Measurements from ENCODE around the gene SLC2A1.

Gene SLC2A1

DNA sequence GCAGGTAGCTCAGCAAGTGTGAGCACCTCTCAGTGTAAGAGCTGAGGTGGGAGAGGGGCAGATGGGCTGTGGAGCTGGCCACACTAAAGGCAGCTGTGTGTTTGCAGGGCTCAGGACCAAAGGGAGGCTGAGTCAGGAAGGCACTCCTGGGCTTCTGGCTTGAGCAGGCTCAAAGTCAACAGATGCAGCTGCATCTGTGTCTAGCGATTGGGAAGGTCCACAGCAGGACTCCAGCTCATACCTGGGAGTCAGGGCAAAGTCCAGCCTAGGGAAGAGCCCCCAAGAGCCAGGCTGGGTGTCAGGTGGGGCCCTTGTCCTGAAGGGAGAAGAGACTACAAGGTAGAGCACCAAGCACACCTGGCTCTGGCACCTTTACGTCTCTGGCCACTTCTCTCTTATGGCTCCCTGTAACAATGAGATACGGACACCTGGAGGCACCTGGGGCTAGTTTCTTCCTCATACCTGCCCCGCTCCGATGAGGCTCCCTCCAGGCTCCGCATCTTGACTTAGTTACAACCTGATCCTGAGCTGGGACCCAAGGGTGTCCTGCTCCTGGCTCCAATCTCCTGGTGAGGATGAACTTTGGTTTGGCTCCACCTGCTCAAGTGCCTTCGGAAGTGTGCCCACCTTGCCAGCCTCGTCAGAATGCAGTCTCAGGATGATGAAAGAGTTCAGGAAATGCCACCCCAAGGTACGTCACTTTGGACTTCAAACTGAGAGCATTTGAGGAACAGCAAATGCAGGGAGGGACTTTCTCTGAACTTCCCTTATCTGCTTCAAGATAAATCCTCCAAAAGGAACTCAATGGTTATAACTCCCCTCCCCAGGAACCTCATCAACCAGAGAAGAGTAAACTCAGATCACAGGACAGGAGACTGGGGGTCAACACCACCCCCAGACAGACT lies 21.5 kb upstream of the SLC2A1 start:
- DNase-seq = no peak

DNA sequence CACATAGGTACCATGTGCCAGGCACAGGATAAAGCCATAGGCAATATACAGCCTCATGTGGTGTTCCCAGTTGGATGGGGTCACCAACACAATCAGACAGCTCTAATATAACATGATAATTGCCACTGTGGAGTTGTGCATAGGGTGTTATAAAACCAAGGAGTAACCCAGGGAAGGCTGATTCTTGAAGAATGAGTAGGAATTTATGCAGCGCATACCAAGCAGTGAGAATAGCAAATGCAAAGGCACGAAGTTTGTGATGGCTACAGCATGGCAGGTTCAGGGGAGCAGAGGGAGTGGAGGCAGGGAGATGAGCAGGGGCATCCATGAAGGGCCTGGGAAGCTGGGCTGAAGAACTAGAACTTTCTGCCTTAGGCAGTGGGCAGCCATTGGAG lies 20.4 kb upstream of the SLC2A1 start:
- no peak for DNase-seq

DNA sequence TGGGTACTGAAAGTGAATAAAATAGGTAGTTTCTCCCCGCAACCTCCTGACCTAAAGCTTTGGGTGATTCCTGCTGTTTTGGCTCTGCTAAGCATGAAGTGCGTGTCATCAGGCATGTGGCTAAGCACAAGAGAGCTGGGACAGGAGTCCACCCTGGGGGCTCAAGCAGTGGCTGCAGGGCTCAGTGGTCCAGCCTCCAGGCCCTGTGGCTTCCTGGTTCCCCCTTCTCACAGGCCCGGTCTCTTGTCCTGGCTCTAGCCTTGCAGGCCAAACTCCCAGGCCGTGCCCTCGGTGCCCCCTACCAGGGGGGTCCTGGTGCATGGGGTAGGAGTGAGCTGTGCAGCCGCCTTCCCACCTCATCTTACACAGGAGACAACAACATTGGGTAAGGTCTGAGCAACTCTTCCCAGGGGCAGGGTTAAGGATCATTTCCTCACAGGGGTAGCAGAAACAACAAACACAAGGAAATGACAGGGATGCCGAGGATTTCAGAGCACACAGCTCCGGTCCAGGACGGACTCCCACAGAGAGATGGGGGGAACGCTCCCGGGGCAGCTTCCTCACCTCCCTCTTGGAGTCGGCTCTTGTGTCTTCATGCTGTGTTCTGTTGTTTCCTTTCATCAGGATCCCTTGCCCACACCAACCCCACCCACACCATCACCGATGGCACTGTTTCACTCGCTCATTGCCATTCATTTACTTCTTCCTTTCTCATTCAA lies 19.8 kb upstream of the SLC2A1 start:
- DNase-seq = no peak

DNA sequence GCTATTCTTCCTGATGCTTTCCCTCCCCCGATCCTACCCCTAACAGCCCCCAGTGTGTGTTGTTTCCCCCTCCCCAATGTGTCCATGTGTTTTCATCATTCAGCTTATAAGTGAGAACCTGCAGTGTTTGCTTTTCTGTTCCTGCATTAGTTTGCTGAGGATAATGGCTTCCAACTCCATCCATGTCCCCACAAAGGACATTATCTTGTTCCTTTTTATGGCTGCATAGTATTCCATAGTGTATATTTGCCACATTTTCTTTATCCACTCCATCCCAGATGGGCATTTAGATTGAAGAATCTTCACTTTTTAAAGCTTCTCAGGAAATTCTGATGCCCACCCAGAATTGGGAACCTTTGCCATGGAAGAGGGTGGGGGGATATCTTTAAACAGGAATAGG lies 19.0 kb upstream of the SLC2A1 start:
- no peak for DNase-seq

DNA sequence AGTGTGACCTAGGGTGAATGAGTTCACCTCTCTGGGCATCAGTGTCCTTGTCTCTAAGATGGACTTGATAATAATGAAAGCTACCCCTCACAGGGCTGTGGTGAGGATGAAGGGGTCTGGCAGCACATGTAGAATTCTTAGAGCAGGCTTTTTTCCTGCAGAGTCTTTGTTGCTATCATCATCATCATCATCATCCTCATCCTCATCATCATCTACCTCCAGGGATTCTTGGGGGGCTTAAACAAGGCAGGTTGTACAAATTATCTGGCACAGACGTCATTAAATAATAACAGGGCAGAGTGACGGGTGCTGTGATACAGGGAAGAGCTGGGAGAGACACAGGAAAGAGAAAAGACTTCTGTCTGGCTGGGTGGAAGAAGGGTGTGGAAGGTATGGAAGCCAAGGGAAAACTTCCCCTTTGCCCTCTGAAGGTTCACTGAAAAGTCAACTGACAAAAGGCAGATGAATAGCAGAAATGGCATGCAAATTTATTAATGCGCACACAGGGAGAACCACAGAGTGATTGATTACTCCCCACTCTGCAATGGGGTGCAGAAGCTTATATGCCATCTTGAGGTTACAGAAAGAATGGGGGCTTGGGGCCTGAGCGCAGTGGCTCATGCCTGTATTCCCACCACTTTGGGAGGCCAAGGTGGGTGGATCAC lies 17.0 kb upstream of the SLC2A1 start:
- no peak for DNase-seq

DNA sequence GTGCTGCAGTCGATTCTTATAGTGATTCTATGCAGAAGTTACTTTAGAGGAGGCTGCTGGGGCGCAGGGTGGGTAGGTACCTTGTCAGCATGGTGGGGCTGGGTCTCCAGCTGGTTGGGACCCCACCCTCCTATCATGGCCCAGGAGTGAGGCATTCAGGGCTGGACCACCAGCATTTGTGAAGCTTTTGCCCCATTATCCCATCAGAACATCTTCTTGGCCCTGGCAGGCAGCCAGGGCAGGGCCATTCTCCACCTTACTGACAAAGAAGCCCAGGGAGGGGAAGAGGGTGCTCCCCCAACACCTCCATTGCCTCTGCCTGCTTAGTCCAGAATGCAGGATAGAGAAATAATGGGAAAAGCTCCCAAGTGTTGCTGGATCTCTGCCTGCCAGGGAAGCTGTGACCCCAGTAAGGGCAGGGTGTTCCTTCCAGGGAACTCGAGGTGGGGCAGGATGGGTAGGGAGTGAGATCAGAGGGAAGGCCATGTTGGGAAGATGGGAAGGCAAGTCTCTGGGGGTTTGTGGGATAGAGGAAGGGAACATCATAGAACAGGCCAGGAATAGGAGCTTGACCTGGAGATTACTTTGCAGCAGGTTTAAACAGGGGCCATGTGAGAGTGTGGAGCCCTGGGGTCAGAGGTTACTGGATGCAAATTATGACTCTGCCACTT lies 16.2 kb upstream of the SLC2A1 start:
- DNase-seq = no peak

DNA sequence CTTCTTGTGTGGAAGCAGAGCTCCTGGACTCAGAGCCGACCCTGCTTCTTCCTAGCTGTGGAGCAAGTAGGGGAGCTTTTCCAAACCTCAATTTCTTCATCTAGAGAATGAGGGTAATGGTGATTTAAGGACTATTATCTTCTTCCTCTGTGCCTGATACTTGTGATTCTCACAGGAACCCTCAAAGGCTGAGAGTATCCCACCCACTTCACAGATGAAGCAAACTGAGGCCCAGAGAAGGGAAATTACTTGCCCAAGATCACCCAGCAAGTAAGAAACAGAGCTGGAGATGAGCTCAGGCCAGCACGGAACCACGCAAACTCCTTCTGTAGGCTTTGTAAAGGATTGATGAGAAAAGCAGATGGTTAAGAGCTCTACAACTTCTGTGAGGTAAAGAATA lies 15.1 kb upstream of the SLC2A1 start:
- no peak for DNase-seq

DNA sequence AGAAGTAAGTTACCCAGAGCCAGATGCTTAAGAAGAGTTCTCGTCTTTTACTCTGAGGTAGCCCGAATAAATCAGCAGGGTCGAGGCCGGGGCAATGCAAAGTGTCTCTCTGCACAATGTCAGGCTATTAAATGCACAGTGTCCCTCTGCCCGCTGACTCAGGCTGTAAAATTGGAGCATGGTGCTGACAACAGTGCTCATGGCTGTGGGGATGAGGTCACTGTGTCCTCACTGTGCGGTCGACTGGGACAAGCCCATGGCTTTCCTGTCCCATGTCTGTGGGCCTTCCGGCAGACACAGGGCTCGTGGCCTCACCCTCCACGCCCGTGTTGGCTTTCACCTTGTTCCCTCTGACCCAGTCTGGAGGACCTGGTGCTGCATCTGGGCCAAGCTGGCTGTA lies 14.6 kb upstream of the SLC2A1 start:
- DNase-seq = no peak

DNA sequence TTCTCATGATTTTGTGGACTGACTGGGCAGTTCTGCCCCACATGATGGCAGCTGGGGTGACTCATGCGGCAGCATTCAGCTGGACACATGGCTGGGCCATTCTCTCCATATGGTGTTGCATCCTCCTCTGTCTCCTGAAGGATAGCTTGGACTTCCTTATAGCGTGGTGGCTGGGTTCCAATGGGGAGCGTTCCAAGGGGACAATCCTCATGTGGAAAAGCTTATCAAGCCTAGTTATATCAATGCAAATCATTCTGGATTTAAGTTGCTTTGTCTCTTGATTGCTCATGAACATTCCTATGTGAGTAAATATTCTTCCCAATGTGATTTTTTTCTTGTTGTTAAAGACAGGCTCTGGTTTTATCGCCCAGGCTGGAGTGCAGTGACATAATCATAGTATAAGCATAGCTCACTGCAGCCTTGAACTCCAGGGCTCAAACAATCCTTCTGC lies 13.2 kb upstream of the SLC2A1 start:
- no peak for DNase-seq

DNA sequence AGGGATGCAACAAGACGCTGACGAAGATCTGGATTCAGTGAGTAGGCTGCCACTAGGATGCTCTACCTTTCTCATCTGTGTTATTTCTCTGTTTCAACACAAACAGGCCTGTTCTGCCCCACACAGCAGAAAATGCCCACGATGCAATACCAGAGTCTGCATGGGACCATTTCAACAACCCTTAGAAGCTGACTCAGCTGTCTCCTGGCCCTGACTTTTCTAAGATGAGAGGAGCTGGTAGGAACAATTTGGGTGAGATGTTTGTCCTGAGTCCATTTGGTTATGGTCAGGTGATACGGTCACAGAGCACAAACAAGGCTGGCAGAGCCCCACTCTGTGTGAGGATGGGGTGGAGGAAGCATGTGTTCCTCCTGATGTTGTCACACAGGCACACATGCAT lies 11.5 kb upstream of the SLC2A1 start:
- DNase-seq = peak; percentile 90

DNA sequence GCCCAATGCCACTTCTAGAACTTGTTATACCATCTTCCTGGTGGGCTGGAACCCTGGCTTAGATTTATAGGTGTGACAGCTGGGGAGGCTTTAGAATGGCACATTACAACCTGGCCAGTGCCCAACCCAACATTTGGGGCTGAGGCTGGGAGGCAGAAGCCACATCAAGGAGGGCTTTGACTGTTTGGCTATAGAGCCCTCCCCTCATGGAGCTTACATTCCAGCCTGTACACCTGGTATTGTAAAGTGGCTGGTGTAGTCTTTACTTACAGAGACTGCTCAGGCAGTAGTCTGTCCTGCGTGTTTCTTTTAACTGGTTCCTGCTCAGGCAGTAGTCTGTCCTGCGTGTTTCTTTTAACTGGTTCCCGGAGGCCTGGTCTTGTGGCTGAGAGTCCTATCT lies 10.0 kb upstream of the SLC2A1 start:
- no peak for DNase-seq

DNA sequence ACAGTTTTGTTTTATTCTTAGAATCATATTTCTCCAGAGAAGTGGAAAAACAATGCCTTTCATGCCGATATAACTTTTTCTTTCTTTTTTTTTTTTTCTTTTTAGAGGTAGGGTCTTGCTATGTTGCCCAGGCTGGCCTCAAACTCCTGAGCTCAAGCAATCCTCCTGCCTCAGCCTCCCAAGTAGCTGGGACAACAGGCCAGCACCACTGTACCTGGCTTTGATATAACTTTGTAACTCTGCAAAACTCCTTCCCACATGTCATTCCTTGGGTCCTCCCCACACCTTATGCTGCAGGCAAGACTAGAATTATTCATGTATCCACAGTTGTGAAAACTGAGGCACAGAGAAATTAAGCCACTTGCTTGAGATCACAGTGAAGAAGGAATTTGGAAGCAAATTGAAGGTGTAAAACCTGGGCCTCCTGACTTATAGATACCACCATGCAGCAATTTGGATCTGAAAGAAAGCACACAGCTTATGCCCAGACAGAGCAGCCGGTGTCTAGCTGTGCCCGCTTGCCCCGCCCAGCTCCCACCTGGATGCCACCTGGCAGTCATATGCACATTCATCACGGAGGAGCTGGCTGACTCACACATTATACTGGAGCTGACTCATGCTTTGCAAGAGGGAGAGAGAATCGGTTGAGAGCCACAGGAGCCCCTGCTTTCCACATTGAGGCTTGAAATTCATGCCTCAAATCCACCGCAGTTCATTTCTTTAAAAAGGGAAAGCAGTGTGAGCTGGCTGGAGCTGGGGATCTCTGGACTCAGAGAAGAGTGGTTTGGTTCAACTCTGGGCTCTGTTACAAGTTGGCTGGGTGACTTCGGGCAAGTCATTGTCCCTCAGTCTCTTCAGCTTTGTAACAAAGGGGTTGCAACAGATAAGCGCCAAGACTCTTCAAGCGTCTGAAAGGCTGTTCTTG lies 8.3 kb upstream of the SLC2A1 start:
- peak; percentile 98 for DNase-seq

DNA sequence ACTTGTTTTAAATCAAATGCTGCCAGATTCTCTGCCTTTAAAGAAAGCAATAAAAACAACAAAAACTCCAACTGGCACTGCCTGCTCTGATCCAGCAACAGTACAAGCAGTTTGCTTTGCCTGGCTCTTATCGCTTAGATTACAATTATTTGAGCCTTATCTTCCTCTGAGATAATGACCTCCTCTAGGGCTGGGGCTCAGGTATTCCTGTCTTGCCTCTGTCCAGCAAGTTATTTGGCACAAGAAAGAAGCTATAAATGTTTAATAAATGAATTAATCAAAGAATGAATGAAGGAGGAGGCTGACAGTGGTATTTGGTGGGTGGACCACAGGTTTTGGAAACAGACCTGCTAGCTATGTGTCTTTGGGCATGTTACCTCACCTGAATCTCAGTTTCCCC lies 6.7 kb upstream of the SLC2A1 start:
- no peak for DNase-seq

DNA sequence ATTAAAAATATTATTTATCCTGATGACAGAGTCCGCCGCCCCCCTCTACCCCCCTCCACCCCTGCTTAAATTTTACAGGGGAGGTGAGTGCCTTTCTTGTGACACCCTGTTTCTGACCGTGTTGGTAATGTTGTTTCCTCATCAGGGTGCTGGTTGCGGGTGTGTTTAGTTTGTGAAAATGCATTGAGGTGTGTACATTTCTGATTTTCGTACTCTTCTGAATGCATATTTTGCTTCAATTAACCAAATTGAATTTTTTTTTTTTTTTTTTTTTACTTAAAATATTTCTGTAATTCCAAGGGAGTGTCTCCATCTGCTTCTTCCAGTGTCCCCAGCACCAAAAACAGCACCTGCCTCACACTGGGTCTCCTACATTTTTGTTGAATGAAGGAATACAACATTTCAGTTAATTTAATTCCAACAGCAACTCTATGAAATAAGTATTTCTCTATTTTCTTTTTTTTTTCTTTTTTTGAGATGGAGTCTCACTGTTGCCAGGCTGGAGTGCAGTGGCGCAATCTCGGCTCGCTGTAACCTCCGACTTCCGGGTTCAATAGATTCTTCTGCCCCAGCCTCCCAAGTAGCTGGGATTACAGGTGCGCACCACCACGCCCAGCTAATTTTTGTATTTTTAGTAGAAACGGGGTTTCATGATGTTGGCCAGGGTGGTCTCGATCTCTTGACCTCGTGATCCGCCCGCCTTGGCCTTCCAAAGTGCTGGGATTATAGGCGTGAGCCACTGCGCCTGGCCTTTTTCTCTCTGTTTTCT lies 5.6 kb upstream of the SLC2A1 start:
- no peak for DNase-seq

DNA sequence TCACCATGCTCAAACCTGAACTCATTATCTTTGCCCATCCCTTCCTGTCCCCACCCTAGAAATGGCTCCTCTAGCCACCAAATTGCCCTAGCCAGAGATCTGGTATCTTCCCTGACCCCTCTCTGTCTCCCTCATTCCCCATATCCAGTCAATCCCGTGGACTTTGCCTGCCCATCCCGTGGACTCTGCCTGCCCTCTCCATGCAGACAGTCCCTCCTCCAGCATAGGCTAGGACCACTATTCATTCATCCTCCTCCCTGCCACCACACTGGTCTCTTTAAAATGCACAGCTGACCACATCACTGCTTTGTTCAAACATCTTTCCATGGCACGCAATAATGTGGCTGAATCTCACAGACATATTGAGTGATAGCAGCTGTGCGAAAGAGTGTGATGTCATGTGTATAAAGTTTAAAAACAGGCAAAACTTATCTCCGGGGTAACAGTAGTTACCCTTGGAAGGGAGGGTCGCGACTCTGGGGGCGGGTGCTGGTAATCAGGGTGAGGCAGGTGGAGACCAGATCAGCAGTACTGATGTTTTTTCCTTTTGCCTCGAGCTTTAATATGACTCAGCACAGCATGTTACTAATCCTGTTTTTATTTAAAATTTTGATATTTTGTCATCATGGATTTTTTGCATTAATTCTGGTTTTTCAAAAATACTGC lies 4.8 kb upstream of the SLC2A1 start:
- DNase-seq = peak; percentile 58

DNA sequence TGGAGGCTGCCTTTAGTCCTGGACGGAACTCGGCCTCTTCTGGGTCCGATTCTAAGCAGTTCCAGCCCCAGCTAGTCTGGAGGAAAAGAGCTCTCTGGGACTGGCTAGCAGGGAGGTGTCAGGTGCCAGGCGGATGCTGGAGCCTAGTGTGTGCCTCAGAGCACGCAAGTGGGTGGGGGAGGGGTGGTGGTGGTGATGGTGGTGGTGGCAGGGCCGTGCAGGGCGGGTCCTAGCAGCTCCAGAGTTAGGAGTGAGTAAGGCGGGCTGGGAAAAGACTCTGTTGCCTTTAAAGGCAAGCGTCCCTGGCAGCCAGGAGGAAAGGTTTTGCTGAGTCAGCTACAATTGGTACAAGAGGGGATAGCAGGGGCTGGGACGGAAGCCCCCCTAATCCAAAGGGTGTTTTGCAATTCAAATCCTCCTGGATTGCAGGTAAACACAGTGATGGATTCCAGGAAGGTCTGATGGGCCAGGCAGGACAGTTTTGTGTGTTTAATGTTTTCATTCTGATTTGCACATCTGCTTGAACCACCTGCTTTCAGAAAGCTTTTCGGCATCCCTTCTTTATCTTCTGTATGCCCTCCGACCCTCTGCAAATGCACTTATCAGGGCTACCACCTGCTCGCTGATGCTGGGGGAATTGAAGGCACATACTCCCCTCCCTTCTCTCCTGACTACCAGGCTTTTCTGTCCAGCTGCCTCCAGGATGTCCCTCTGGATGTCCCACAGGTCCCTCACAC lies 4.1 kb upstream of the SLC2A1 start:
- peak; percentile 65 for DNase-seq

DNA sequence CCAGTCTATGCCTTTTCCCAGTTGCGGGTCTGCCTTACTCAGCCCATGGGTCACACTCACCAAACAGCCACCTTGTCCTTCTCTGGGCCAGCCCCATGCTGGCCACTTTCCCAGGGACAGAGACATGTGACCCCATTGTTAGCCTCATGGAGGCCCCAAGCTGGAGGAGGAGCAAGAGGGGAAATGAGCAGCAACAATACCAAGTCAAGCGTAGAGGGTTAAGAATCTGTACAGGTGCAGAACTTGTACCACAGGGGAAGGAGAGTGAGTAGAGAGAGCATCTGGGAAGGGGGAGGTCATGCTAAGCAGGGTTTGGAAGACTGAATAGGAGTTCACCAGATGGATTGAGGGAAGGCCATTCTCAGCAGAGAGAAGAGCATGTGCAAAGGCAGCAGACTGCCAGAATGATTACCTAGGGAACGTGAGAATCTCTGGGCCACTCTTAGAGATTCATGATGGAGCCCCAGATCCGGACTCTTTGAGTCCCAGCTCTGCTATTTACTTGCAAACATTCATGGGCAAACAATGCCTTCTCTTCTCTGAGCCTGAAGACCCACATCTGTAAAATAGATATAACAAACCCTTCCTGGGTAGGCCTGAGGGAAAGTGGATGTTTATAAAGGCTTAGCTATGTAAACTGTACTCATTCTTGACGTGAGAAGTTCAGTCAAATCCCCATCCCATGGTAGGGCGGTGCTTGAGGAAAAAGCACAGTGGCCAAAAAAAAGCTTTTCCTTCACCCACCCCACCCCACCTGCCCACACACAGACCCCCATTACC lies 2.8 kb upstream of the SLC2A1 start:
- DNase-seq = no peak

DNA sequence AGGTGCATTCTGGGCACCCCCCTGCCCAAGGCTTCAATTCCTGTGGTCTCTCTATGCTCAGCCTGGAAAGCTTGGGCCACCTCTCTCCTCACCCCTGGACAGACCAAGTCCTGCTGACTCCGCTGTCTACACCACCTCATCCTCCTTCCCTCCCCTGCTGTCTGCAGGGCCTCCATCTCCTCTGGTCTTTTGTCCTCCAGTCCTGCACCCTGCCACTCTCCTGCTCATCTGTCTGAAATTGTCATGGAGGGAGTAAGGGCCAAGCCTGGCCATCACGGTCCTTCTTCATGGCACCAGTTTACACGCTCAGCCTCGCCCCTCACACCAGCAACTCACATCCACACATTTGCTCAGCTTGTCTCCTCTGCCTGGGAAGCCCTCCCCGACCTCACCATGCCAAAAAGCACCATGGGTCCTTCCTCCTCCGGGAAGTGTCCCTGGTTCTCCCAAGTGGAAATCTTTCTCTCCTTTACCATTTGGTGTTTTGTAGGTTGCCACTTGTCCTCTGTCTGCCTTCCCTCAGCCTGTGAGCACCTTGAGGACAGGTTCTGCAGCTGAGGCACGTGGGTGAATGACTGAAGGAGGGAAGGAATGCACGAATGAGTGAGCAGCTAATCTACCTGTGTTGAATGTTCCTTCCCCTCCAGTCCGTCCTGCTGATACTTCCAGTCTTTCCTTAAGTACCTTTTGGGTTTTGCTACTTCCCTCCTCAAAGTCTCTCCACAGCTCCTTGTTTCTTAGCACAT lies 2.1 kb upstream of the SLC2A1 start:
- DNase-seq = no peak

DNA sequence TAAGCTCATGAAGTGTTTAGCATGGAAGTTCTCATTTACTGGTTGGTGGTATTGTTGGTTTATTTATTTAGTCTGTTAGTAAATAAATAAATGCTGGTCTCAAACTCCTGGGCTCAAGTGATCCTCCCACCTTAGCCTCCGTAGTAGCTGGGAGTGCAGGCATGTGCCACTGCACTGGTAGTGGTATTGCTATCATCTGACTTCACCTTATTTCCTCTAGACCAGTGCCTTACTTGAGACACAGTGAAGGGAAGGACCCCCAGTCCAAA lies 1.4 kb upstream of the SLC2A1 start:
- no peak for DNase-seq
